ENCODE results near the gene PROZ.

DNA sequence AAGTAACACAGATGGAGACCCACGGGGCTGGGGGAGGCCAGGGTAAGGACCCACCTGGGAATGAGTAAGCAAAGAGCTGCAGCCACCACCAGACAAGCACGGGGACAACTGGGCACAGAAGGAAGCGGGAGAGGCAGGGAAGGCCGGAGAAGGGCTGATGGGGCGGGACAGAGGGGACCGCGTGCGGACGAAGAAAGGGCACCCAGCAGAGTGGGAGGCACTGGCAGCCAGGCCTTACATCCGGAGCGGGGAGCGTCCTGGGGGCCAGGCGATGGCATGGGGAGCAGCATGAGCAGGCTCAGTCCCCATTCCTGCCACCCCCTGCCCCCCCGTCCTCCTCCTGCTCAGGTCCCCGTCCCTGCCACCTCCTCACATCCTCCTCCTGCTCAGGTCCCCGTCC is 3.0 kb downstream of the PROZ start:
- TF ChIP-seq, protein P1, sequence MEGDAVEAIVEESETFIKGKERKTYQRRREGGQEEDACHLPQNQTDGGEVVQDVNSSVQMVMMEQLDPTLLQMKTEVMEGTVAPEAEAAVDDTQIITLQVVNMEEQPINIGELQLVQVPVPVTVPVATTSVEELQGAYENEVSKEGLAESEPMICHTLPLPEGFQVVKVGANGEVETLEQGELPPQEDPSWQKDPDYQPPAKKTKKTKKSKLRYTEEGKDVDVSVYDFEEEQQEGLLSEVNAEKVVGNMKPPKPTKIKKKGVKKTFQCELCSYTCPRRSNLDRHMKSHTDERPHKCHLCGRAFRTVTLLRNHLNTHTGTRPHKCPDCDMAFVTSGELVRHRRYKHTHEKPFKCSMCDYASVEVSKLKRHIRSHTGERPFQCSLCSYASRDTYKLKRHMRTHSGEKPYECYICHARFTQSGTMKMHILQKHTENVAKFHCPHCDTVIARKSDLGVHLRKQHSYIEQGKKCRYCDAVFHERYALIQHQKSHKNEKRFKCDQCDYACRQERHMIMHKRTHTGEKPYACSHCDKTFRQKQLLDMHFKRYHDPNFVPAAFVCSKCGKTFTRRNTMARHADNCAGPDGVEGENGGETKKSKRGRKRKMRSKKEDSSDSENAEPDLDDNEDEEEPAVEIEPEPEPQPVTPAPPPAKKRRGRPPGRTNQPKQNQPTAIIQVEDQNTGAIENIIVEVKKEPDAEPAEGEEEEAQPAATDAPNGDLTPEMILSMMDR (IDR thresholded peaks at IDR 0.05): no peak
- TF ChIP-seq EZH2 (IDR thresholded peaks at IDR 0.05; ENCODE audit: borderline replicate concordance, insufficient read depth, low read depth, low read length, poor library complexity, severe bottlenecking): no peak
